ENCODE measurements around the gene MLH3.

- TF ChIP-seq EZH2 (IDR thresholded peaks at IDR 0.05; ENCODE audit: insufficient read depth, low read length) = no peak
- TF ChIP-seq, protein P1, sequence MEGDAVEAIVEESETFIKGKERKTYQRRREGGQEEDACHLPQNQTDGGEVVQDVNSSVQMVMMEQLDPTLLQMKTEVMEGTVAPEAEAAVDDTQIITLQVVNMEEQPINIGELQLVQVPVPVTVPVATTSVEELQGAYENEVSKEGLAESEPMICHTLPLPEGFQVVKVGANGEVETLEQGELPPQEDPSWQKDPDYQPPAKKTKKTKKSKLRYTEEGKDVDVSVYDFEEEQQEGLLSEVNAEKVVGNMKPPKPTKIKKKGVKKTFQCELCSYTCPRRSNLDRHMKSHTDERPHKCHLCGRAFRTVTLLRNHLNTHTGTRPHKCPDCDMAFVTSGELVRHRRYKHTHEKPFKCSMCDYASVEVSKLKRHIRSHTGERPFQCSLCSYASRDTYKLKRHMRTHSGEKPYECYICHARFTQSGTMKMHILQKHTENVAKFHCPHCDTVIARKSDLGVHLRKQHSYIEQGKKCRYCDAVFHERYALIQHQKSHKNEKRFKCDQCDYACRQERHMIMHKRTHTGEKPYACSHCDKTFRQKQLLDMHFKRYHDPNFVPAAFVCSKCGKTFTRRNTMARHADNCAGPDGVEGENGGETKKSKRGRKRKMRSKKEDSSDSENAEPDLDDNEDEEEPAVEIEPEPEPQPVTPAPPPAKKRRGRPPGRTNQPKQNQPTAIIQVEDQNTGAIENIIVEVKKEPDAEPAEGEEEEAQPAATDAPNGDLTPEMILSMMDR (IDR thresholded peaks at IDR 0.05; ENCODE audit: insufficient read depth, low read depth, low read length) = no peak
Measured at GRCh38 chr14:75010472-75011093, 40.7 kb downstream of the MLH3 start.

Data from astrocyte (in vitro differentiated cells and primary cell).